Hippocampal formation (tissue), 2 donors: ENCODE results near the gene FOXA1.

ENCODE experiments used
- DNase-seq, 2 donors: peaks; one replicate each; lab custom pipeline; 2025; lab: John Stamatoyannopoulos, UW

The FOXA1 gene

DNA sequence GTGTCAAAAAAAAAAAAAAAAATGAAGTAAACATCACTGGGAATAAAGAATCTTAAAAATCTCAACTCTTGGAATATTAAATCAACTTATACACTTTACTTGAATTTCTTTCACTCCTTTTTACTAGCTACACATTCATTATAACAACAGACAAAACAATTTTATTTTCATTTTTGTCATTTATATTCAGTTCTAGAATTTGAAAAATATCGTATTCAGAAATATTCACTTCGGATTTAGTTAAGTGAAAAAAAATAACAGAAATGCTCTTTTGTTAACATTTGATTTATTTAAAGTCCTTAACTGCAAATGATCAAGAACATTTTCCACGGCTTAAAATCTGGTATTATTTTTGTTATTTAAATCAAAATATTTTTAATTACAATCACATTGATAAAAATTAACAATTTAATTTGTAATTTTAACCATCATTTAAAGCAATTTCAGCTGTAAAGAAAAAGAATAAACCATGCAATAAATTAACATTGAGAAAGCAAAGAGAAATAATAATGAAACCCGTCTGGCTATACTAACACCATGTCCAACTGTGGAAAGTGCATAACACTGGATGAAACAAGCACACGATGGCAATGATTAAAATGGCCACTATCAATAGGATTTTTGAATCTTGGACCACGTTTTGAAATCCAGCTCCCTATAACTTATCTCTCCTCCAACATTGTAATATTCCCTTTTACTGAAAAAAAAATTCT is 5.2 kb downstream of the FOXA1 start:
- DNase-seq, result no peak

DNA sequence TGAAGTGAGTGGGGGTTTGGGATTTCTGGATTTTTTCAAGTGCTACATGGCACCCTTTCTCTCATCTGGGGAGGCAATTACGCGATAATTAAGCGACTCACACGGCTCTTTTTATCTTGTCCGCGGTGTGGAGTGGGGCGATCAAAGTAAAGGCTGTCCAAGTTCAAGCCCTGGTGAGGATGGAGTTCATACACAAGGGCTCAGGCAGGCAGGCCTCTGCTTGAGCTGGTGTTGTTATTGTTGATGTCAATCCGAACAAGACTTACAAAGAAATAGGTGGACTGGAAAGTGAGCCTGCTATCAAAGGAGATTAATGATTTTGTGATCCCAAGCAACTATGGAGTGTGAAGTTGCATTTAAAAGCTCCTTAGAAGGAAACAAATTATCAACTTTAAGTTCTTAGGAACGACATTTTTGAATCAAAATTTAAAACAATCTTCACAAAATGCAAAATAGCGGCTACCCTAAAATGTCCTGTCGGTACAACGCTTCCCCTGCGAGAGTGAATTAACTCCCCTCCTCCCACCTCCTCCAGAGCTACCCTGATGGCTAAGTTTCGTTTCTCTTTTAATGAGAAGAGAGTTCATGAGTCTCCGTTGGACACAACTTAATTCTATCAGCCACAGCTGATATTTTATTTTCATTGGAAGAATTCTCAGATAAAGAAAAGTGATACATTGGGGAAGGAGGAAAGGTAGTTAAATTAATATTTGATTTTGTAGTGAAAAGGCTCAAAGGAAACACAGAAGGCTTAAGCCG is 5.9 kb downstream of the FOXA1 start:
- no peak for DNase-seq

DNA sequence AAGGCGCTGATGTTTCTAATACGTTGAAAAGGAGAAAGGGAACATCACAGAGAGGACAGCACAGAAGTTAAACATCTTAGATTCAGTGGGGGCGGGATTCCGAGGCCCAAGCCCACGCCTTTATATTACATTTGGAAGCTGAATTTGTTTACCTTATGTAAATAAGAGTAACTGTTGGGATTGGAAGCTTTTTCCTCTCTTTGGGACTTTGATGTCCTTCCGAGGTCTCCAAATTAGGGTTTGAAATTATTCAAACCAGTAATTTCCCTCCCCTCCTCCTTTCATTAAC is 6.4 kb downstream of the FOXA1 start:
- DNase-seq, result no peak

DNA sequence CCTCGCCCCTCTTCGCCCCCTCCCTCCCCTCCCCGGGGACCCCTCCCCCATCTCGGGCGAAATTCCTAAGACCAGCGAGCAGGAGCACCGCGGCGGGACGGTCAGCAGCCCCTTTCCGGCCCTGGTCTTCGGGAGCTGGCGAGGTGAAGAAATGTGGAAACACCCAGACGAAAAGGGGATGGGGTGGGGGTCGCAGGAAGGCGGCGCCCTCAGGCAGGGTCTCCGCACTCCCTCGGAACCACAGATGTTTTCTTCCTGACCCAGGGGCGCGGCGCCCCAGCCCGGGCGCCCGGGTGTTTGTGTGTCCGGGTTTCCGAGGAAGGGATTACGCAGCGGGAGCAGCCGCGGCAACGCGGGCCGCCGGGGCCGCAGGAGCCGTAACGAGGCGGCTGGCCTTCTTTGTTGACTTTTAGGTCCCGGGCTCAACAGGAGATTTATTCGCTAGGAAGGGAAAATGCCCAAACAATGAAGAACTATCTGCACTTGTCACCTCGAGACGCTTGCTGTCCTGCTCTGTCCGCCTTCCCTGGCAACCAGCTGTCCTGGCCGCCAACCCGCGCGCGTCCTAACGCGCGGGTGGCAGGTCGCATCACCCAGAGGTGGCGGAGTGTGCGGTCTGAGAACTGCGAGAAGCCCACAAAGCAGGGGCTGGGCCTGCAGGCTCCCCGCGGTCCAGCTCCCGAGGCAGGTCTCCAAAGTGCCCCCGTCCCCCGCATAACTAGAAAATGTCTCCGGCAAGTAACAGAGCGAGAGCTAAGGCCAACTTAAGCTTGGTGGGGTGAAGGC is 7.0 kb downstream of the FOXA1 start:
- DNase-seq, result no peak

DNA sequence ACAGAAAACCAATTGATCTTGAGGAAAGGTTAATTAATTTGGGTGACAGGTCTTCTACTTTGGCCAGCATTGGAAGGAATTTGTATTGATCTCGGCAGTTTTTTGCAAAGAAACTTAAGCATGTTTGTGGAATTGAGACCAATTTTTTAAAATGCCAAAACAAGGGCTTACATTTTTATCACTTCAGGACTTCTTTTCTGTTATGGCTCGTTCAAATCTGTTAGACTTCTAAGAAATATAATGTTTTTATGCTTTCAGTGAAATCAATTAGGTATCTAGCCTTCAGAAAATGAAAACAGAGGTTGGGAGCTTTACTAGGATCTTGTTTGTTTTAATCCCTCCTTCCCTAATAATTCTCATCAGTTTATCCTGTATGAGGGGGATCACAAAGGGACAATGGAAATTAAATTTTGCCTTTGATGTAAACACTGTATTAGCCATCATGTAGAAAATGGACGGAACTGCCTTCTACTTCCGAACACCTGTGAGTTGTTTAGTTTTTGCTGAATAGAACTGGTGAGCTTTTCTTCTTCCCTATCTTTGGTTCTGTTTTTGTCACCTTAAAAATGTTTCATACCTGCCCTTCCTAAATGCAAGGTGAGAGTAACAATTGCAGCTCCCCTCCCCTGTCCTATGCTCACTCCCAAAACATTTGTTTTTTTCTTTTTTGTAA is 7.8 kb downstream of the FOXA1 start:
- no peak for DNase-seq

DNA sequence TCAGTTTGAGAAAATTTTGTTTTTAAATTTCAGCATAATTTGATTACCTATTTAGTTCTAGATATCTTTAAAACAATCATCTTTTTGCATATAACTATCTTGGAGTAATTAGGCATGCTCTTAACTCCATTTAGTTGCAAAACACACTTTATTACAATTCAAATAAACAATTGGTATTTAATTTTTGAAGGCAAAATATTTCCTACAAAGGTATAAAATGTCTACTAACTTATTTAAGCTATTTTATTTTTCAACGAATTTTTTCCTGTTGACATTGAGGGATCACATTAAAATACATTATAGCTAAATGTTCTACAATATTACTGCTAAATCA is 8.3 kb downstream of the FOXA1 start:
- no peak for DNase-seq

DNA sequence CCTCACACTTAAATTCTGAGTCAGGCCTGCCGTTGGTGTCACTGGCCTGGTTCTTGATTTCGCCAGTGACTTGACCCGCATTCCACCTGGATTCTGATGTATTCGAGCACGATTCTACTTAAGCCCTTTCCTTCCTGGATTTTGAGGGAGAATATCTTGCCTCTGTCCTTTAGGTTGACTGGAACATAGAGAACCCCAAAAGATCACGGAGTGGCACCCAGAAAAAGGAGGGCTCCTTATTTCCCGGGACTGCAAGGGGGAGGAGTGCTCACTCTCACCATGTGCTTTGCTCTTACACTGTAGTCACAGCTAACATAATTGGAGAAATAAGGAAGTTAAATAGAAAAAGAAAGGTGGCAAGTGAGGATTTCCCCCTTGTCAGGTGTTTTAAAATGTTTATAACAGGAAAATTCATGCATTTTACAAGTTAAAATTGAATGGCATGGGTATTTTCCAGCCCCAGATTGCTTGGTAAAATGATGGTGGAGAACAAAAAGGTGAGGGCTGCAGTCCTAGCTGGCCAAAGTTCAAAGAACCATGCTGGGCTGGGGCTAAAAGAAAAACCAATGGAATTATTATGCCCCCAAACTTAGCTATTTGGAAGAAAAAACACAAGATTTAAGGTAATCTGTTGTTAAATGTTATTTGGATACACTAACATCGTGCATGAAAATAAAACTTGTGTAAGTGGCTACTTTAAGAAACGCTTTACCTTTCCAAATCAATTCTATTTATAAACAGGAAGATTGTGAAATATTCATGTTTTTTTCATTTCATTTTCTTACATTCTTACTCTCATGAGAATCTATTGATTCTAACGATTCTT is 8.9 kb downstream of the FOXA1 start:
- no peak for DNase-seq

DNA sequence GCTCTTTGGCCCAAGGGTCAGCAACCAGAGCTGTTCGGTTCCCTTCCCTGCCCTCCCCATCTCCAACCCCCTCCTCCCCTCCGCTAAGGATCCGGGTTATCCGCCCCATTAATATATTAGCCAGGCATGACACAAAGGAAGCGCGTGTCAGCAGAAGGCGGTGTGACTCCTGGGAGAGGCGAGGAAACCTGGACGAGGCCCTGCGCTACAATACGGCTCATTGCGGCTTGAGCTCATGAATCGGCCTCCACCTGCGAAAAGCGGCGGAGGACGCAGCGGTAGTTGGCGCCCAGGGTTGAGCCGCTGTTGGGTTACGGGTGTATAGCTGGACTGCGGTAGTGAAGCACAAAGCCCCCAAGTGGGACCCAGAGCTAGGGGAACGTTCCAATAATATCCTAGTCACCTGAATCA is 9.9 kb downstream of the FOXA1 start:
- no peak for DNase-seq

DNA sequence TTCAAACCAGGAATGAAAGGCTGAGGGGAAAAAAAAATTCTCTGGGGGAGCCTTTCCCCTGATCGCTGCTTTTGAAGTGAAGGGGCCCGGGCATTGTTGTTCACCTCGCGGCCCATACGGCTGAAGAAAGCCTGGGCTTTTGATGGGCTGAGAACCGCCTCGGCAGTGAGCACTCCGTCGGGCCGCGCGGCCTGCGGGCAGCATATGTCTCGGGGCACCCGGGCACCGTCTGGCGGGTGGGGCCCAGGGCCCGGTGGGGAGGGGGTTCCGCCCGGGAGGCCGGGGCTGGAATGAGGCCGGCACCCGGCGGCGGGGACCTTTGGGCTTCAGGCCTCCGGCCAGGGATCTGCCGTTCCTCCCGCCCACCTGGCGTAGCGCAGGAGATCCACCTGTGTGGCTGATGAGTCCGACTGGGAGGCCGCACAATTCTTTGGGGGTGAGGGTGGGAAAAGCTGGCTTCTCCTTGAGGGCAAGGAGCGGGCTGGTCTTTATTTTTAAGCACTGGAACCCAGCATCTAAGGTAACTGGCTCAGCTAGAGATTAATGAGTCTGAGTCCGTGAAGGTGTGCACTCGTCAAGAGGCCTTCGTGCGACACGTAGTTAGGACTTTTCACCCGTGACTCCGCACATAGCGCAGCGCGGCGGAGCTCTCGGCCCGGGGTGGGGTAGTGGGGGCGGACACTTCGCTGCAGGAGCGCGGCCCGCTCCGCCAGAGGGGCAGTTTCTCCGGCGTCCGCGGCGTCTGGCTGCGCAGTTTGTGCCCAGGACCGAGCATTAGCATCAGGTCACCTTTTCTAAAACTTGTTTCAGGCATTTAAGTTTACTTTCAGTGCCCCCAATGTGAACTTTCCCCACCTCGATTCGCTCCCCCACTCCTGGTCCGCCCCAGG is 10.6 kb downstream of the FOXA1 start:
- no peak for DNase-seq

DNA sequence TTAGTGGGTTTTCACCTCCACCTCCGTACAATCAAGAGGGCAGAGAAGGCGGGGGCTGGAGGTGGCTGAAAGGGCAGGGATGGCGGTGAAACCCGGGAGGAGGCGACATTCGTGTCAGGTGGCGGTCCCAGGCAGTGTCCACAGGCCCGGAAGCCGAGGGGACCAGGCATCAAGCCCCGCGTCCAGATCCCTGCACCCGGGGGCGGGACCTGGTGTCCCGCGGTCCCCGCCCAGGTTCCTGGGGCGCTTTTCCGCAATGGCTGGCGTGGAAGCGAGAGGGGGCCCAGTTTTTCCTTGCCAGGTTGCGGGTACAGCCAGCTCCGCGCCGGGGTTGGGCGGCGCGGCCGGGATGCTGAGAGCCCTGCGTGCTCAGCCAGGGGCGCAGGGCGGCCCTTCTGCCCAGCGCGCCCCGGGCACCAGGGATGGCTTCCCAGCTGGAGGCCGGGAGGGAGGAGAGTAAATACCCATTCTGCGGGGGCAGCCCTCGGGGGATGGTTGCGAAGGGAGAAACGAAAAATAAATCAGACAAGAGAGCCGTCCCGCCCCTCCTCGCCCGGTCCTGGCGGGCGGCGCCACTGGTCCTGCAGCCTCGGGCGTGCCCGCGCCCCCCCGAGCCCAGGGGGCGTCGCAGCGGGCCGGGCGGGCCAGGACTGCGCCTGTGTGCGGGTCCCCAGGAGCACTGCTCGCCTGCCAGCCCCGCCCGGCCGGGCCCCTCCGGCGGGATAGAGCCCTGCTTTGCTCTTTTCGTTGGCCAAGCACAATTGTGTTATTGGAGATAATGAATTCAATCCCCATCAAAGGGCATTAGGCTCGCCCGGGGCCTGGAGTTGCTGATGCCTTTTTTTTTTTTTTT is 11.5 kb downstream of the FOXA1 start:
- DNase-seq, result no peak

DNA sequence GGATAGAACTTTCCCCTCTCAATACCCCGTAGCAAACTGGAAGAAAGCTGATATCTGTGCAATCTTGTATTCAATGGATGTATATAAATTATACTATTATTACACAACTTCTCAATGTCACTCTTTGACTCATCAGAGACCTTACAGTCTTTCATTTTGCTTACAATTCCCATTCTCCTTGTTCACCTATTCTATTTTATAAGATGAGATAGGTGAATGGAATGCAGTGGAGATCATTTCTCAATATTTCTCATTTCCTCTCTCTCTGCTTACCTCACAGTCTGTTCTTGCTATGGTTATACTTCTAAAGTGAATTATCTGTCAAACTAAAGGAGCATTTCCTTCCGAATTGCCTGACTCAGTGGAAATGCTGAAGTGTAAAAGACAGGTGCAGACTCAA is 14.9 kb downstream of the FOXA1 start:
- DNase-seq, result no peak

DNA sequence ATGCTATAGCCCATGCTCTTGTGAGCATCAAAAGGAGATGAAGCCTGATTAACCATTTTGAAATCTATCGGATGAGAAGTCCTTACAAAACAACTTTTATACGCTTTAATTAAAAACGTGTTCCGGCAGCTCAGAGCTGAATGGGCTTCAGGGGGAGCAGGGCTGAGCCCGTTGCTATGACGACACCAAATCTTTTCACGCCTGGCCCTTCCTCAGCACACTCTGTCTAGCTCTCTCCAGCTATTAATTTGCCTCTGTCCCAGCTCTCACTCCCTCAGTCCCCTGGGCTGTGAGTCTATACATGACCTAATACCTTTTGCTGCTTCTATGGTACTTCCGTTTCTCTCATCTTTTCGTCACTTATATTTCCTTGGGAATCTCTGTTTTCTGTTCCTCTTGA is 15.8 kb downstream of the FOXA1 start:
- no peak for DNase-seq

DNA sequence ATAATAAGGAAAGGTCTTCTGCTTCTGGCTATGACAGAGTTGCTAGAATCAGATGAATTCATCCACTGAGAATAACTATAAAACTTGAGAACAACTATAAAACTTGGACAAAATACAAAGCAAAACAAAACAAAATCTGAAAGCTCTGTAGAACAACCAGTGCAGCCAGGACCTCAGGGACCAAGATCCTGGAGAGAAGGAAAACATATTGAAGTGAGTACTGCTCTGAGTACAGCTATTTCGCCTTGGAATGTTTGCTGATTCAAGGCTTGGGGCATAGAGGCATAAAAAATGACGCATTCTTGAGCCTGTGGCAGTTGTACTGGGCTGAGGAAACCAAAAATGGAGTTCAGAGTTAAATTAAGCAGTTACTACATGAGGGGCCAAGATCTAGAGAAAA is 21.7 kb downstream of the FOXA1 start:
- no peak for DNase-seq

DNA sequence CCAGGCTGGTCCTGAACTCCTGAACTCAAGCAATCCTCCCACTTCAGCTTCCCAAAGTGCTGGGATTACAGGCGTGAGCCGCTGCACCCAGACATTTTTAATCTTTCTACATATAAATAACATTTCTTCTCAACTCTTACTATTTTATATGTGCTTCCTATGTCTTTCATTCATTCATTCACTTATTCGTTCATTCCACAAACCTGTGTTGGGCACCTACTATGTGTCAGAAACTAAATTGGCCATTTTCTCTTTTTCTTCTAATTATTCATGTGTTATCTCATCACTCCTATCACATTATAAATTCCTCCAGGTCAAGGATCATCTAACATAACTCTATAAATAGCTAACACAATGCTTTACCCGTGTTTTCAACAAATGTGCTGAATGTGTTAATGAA is 23.7 kb downstream of the FOXA1 start:
- no peak for DNase-seq

DNA sequence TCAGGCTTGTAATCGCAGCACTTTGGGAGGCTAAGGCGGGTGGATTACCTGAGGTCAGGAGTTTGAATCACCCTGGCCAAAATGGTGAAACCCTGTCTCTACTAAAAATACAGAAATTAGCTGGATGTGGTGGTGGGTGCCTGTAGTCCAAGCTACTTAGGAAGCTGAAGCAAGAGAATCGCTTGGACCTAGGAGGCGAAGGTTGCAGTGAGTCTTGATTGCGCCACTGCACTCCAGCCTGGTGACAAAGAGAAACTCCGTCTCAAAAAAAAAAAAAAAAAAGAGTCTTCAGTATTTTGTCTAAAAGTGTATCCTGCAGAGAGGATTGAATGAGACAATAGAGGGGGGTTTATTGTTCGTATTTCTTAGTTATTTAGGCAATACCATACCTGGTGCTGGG is 25.3 kb downstream of the FOXA1 start:
- no peak for DNase-seq

DNA sequence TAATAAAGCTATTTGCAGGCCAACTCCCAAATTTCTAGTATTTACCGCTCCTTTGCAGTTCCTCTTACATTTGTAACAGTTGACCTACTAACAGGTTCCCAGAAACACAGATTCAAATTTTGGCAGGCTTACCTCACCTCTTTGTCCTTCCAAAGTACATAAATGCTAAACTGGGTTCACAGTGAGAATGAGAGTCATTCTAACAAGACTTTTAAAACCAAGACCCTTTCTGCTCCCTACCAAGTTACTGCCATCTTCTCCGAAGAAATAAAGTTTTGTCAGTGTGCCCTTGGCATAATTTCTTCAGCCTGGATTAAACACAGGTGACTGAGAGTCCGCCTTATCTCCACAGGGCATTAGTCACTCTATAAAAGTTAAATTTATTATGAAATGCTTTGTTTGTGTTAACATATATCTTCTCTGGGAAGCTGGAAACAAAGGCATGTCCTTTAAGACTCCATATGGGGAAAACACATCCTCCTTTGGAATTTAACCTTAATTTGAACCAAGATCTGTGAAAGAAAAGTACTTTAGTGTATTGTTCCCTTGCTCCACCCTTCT is 28.2 kb downstream of the FOXA1 start:
- DNase-seq, result no peak

DNA sequence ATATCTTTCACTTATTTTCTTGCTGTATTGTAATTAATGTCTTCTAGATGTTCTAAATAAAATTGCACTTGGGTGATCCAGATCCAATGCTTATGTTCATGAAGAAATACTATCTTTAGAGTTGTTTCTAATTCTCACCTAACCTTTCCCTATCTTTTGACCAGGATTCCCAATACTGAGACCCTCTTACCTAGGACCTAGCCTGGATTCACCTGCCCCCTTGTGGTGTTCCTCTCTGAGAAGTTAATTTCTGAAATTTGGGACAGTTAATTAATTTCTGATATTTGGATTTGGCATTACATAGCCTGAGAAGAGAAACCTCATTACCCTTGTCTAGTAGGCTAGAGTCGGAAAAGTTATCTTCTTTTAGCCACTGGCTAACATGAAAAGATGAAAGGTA is 29.5 kb downstream of the FOXA1 start:
- DNase-seq, result no peak

DNA sequence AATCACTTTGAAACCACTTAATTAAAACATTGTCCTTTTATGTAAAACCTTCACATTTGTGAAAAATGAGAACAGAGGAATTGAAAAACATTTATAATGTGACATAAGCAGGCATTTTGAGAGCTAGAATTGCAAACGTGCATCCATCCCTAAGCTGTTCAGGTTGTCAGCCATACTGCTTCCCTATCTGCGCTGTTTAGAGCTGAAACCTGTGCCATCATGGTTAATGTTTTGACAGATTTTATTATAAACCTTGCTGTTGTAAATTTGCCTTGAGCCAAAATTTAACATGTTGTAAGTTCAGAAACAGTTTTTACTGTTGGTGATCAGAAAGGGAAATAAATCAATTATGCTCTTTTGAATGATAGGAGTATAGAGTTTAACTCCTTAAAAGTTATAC is 31.9 kb downstream of the FOXA1 start:
- DNase-seq, result no peak

DNA sequence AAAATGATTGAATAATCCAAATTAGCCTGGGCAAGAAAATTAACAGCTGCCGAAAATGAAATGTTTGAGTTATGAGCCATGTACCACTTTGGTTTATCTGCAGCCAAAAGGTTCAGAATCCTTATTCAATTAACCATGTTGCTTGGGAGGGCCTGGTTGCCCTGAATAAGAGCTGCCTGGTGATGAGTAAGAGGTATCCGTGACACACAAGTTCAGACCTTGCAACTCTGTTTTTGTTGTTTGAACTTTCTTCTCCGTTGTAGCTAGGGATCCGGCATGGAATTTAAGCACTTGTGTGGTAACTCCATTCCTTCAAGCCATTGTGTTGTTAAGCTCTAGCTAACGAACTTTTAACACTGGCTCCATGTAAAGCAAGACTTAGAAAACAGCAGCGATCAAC is 35.7 kb downstream of the FOXA1 start:
- DNase-seq, result no peak

DNA sequence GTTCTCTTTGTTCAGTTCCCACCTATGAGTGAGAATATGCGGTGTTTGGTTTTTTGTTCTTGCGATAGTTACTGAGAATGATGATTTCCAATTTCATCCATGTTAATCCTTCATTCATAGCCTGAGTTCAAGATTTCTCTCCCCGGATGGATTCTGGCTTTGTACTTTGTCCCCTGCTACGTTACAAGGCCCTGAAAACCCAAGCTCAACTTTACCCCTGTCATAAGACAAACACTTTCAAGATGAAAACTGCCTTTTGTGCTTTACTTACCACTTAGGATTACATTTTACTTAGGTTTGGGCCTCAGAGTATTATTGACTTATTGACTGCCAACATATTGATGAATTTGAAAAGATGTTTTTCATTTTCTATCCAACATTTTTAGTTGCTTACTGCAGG is 36.3 kb downstream of the FOXA1 start:
- DNase-seq, result no peak
